ENCODE results near the gene LMAN2. TPM values are rescaled to one million over a fixed set of nuclear protein-coding genes. Genes with fewer than 3 reads are reported as not detected.
A peak's percentile ranks its signal among the peaks of the same experiment; 100 is the strongest.

Gene LMAN2
- total RNA-seq, 4 donors from 2014 or later, result 236 to 322 (median 293) TPM

DNA sequence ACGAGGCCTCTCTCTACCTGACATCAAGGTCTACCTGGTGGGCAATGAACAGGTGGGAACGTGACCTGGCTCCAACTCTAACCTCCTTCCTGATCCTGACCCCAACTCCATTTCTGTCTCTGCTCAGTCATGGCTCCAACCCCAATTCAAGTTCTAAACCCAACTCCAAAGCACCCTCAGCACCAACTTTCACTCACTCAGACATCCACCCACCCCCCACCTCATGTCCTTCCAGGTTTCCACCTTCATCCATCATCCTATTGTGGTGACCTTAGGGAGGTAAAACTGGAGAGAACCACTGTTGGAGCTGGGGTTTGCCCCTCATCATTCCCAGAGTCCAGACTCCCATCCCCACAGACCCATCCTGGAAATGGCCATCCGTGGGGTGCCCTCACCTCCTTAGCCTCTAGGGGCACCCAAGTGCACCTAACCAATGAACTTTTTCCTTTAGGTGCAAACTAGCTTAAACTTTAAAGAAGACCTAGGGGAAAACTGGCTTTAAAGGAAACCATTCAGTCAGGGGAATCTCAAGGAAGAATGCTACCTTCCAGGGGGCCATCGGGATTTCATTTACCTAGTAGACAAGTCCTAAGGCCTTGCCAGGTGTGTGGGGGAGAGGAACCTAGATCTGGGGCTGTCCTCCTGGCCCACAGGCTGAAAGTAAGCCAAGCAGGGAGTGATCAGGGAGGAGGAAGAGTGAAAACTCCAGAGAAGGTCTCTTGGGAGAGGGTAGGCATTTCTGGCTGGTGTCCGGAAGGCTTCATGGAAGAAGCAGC, 17.6 kb upstream of the LMAN2 start:
- peaks cover 21 to 36% (median 27%) of the 10 kb centered on the region in 4 donors for H3K4me1 ChIP-seq
- H3K36me3 ChIP-seq, result no peaks in the 10 kb centered on the region

DNA sequence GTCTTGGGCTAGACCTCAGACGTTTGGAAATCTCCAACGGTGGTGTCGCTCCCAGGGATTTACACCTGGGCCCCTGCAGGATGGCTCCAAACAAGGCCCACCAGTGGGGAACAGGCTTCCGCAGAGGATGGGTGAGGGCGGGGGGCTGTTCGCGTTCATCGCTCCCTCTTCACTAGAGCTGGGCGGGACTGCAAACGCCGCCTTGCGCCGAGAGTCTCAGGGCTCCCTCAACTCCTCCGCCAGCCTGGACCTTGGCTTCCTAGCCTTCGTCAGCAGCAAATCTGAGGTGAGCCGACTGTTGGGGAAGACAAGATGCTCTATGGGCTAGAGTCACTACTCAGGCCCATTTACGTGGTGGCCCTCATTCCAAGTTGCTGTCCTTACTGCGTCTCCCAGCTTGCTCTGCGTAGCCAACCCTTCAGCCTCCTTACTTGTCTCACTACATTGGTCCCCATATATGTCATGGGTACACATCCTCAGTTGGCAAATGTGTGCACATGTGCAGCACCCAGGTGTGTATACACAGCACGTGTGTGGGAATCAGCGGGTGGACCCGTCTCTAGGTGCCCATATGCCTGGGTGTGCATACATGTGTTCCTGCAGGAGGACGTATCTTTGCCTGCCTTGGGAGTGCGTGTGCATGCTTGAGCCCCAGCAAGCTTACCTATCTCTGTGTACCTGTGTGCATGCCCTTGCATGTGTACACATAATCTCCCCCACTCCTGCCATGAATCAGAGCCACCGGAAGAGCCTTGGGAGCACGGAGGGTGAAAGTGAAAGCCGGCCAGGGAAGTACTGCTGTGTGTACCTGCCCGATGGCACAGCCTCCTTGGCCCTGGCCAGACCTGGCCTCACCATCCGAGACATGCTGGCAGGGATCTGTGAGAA, 16.8 kb upstream of the LMAN2 start:
- peak overlapping the region in 1 of 4 donors; percentile 92 for H3K27ac ChIP-seq
- WGBS, 2 donors (ENCODE audit: low coverage in 1 of 2), result 86 to 90% methylated on average over 2 to 29 of the region's 29 CpGs
- in situ Hi-C loops (cut with MboI; ENCODE audit: low pct_ligation_motif_present in 1 of 4, low pct_unique_long_range_greater_than_20kb in 1 of 4, low sequenced_read_pairs in 3 of 4), result no loop called here
- TF ChIP-seq POLR2A (IDR thresholded peaks at IDR 0.05) (no peak), POLR2AphosphoS5 (IDR thresholded peaks at IDR 0.05) (no peak), EP300 (IDR thresholded peaks at IDR 0.05; ENCODE audit: low read depth) (no peak)
- TF ChIP-seq, protein P1, sequence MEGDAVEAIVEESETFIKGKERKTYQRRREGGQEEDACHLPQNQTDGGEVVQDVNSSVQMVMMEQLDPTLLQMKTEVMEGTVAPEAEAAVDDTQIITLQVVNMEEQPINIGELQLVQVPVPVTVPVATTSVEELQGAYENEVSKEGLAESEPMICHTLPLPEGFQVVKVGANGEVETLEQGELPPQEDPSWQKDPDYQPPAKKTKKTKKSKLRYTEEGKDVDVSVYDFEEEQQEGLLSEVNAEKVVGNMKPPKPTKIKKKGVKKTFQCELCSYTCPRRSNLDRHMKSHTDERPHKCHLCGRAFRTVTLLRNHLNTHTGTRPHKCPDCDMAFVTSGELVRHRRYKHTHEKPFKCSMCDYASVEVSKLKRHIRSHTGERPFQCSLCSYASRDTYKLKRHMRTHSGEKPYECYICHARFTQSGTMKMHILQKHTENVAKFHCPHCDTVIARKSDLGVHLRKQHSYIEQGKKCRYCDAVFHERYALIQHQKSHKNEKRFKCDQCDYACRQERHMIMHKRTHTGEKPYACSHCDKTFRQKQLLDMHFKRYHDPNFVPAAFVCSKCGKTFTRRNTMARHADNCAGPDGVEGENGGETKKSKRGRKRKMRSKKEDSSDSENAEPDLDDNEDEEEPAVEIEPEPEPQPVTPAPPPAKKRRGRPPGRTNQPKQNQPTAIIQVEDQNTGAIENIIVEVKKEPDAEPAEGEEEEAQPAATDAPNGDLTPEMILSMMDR (IDR thresholded peaks at IDR 0.05), result no peak
- H3K9me3 ChIP-seq, result no peaks in the 10 kb centered on the region
- H3K27me3 ChIP-seq, result no peaks in the 10 kb centered on the region
- peaks cover 21 to 44% (median 32%) of the 10 kb centered on the region in 4 donors for H3K4me1 ChIP-seq
- no peaks in the 10 kb centered on the region for H3K36me3 ChIP-seq
- DNase-seq, result no peak
- intact Hi-C loops (cut with DNase I; ENCODE audit: low total_unique reads), result no loop called here
- H3K4me3 ChIP-seq, result no peak overlapping the region

More for the DNA sequence above, 17.6 kb upstream of the LMAN2 start:
- no peak for DNase-seq
- no peak overlapping the region for H3K27ac ChIP-seq
- 63% methylated on average over 5 of the region's 5 CpGs; no CpG with 5 or more reads in 1 of the 2 donors for WGBS, 2 donors (ENCODE audit: low coverage in 1 of 2)
- intact Hi-C loops (cut with DNase I; ENCODE audit: low total_unique reads) (no loop called here), in situ Hi-C loops (cut with MboI; ENCODE audit: low pct_ligation_motif_present in 1 of 4, low pct_unique_long_range_greater_than_20kb in 1 of 4, low sequenced_read_pairs in 3 of 4) (no loop called here)
- TF ChIP-seq, protein P1 (IDR thresholded peaks at IDR 0.05), result peak; percentile 55 to 67 (median 63)
- TF ChIP-seq POLR2A (IDR thresholded peaks at IDR 0.05) (no peak), POLR2AphosphoS5 (IDR thresholded peaks at IDR 0.05) (no peak)
- H3K9me3 ChIP-seq, result no peaks in the 10 kb centered on the region
- H3K27me3 ChIP-seq, result no peaks in the 10 kb centered on the region
- no peak overlapping the region for H3K4me3 ChIP-seq

DNA sequence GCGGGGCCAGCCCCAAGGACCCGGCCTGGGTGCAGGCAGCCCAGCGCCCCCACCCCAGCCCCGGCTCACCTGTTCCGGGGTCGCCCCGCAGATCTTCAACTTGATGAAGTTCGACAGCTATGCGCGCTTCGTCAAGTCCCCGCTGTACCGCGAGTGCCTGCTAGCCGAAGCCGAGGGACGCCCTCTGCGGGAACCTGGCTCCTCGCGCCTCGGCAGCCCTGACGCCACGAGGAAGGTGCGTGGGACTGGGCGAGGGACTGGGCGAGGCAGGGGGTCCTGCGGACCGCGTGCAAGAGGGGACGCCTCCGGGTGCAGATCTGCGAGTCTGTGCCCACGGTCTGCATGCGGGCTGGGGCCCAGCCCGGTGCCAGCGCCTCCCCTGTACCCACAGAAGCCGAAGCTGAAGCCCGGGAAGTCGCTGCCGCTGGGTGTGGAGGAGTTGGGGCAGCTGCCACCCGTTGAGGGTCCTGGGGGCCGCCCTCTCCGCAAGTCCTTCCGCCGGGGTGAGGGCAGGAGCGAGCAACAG, 15.9 kb upstream of the LMAN2 start:
- TF ChIP-seq POLR2A (IDR thresholded peaks at IDR 0.05) (no peak), POLR2AphosphoS5 (IDR thresholded peaks at IDR 0.05) (no peak), EP300 (IDR thresholded peaks at IDR 0.05; ENCODE audit: low read depth) (no peak)
- TF ChIP-seq, protein P1 (IDR thresholded peaks at IDR 0.05), result no peak
- Histone ChIP-seq H3K27me3 (no peaks in the 10 kb centered on the region), H3K36me3 (no peaks in the 10 kb centered on the region), H3K4me3 (peak overlapping the region; percentile 25 to 36 (median 28)), H3K4me1 (peaks cover 26 to 52% (median 38%) of the 10 kb centered on the region in 4 donors), H3K27ac (peak overlapping the region; percentile 79 to 92 (median 86)), H3K9me3 (no peaks in the 10 kb centered on the region)
- in situ Hi-C loops (cut with MboI; ENCODE audit: low pct_ligation_motif_present in 1 of 4, low pct_unique_long_range_greater_than_20kb in 1 of 4, low sequenced_read_pairs in 3 of 4), result no loop called here
- no peak for DNase-seq
- 56% methylated on average over 45 of the region's 46 CpGs; no CpG with 5 or more reads in 1 of the 2 donors for WGBS, 2 donors (ENCODE audit: low coverage in 1 of 2)
- intact Hi-C loops (cut with DNase I; ENCODE audit: low total_unique reads), result no loop called here

Data from transverse colon (tissue), 4 donors.